HG03097 (cell line): Measurements from ENCODE around the gene CDH3.
"Not testable (repeated sequence)": the region's sequence is repeated elsewhere in the genome, so short reads cannot be mapped to it uniquely, and the experiment has no call there.

Source experiments
- ATAC-seq: cut with Tn5 transposase; IDR thresholded peaks from one replicate; pipeline ENCODE4 v1.9.1; 2021; ENCODE audit not compliant: unreplicated experiment, low FRiP score

The CDH3 gene

DNA sequence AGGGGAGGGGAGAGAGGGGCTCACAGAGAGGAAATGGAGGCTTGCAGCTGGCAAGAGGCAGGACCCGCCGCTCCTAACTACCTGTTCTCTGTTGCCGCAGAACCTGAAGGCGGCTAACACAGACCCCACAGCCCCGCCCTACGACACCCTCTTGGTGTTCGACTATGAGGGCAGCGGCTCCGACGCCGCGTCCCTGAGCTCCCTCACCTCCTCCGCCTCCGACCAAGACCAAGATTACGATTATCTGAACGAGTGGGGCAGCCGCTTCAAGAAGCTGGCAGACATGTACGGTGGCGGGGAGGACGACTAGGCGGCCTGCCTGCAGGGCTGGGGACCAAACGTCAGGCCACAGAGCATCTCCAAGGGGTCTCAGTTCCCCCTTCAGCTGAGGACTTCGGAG is 53.0 kb downstream of the CDH3 start:
- ATAC-seq: no peak

DNA sequence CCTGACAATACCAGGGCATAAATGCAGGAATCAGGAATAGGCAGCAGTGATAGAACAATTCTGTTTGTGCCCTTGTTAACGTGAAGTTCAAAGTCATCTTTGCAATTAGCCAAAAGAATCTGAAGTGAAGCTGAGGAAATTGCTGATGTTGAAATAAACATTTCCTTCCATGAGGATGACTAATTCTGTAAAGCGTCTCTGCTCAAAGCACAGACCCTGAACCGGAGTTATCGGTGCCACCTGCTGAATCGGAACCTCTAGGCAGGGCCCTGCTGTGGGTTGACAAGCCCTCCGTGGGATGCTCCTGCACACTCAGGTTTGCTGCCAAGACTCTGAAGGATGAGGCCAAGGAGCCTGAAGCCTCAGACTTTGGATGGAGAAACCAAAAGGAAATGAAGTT is 55.0 kb downstream of the CDH3 start:
- no peak for ATAC-seq

DNA sequence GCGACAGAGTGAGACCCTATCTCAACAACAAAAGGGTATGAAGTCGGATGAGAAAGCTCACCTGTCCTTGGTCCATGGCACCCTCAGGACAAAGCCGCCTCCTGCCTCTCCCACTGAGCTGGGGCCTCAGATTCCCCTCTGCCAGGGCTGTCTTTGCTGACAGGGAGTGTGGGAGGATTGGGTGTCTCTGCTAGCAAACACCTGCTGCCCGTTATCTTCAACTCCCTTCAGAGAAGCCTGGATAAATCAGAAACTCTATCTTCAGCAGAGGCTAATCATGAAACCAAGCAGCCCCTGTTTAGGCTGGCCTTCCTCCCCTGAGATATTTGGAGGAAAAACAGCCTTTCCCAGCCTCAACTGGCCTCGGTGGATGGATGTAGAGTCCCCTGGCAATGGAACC is 55.7 kb downstream of the CDH3 start:
- ATAC-seq: no peak

DNA sequence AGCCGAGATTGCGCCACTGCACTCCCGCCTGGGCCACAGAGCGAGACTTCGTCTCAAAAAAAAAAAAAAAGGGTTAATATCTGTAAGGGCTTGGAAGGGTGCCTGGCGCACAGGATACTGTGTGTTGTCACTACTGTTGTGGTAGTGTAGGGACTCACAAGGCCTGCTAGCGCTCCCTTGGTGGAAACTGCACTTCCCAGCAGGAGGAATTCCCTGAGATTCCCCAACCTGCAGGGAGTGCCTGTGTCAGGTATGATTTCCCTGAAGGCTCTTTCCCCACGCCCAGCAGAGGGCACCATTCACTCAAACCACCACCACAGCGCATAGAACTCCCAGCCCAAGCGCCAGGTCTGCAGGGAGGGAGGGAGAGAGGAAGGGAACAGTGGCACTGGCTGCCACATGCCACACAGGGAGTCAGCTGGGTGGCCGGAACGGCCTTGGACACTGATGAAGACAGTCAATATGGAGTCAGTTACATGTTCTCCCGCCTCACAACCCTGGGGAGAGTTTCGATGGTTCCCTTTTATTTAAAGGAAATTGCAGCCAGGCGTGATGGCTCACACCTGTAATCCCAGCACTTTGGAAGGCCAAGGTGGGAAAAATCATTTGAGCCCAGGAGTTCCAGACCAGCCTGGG is 59.2 kb downstream of the CDH3 start:
- ATAC-seq: no peak

DNA sequence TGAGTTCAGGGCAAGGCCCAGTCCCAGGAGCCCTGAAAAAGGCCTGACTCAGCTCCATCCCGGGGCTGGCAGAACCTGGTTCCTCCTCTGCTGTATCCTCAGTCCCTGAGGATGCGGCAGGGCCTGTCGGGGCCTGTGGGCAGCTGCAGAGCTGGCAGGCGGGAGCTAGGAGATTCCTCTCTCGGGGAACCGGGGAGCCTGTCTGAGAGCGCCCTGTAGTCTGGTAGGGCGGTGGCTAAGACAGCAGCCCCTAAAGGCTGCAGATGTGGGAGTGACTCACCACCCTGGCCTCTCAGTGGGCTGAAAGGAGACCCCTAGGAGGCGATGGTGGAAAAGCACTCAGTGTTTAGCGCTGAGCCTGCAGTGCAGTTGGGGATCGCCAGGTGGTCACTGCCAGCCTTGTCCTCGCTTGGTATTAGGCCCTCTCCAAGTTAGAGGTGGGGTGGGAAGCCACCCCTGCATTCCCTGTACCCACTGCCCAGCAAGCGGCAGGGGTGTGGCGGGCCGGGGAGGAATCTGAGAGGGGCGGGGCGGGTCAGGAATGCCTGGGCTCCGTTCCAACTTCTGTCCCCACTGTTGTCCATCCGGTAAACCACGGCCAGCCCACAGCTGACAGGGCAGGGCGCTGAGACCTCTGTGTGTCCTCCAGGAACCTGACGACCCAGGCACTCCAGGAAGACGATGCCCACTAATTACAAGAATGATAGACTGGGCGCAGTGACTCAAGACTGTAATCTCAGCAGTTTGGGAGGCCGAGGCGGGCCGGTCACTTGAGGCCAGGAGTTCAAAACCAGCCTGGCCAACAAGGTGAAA is 62.4 kb downstream of the CDH3 start:
- no peak for ATAC-seq

DNA sequence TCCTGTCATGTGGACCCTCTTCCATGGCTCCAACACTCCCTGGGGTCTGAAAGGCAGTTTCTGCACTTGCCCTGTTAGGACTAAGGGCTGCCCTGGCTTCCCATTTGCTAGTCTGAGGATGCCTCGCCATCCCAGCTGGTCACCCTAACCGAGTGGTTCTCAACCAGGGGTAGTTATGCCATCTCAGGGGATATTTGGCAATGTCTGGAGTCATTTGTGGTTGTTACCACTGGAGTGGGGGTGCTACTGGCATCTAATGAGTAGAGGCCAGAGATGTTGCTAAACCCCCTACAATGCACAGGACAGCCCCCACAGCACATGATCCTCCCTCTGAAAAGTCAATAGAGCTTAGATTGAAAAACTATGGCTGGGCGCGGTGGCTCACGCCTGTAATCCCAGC is 65.1 kb downstream of the CDH3 start:
- ATAC-seq: no peak

DNA sequence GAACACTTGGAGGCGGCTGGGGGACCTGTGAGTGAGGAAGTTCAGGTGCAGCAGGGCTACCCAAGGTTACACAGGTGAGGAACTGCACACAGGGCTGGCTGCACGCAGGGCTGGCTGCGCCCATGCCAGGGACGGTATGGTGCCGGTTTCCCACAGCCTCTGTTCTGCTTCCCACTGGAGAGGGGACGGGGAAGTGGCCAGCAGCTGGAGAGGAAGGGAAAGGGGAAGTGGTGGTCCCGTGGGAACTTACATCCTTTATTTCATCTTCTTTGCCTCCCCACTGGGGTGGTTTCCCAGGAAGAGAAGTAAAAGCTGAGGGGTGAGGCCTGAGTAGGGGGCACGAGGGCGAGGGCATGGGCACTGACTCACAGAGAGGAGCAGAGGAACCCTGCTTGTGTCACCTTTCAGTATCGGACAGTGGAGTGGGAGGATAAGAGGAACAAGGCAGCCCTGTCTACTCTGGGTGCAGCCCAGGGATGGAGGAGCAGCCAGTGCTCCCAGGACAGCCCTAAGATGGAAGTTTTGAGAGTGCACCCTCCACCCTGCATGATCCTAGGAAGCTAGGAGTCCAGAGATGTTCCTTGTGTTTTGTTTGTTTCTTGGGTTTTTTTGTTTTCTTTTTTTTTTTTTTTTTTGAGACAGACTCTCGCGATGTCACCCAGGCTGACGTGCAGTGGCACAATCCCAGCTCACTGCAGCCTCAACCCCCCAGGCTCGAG is 66.5 kb downstream of the CDH3 start:
- no peak for ATAC-seq

DNA sequence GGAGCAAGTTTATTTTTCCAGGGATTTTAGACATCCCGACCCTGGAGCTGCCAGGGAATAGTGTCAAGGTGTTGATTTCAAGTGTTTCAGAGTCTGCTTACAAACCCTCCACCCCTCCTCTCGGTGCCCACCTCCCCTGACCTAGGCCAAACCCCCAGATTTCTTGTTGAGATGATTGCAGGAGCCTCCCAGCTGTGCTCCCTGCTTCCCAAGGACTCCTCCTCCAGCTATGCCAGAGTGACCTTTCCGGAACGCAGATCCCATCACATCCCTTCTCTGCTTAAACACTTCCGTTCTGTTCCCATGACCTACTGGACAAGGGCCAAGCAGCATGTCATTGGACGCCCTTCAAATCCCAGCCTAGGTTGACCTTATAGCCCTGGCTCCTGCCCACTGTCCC is 68.3 kb downstream of the CDH3 start:
- ATAC-seq: no peak

DNA sequence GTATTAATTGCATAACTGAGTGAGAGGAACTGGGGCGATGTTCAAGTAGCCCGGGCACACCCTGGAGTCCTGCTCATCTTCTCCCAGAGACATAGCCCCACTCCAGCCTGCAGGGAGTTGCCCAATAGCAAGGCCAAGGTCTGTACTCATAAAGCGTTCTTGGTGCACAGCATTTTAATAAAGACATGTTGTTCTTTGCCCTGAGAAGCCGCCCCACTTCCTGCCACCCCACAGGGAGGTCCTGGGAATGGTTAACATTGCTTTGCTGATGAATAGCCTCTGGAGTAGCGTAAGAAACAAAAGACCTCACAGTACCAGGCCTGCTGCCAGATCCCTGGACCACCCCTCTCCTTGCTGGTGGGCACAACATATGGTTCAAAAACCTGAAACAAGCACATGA is 70.4 kb downstream of the CDH3 start:
- no peak for ATAC-seq

DNA sequence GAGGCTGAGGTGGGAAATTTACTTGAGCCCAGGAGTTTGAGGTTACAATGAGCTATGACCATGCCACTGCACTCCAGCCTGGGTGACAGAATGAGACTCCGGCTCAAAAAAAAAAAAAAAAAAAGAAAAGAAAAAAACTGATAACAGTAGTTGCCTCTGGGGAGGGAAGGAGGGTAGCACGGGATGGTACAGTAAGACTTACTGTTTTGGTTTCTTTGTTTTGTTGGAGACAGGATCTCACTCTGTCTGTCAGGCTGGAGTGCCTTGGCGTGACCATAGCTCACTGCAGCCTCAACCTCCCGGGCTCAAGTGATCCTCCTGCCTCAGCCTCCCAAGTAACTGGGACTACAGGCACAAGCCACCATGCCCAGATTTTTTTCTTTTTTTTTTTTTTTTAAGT is 71.4 kb downstream of the CDH3 start:
- ATAC-seq: not testable (repeated sequence)

DNA sequence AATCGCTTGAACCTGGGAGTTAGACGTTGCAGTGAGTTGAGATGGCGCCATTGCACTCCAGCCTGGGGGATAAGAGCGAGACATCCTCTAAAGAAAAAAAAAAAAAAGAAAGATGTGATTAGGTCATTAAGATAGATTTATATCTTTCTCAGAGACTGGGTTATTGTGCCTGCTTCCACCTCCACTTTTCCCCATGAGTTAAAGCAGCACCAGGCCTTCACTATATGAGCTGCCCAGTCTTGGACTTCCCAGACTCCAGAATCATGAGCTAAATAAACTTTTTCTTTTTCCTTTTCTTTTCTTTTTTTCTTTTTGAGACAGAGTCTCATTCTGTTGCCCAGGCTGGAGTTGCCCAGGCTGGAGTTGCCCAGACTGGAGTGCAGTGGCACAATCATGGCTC is 72.6 kb downstream of the CDH3 start:
- ATAC-seq: no peak

DNA sequence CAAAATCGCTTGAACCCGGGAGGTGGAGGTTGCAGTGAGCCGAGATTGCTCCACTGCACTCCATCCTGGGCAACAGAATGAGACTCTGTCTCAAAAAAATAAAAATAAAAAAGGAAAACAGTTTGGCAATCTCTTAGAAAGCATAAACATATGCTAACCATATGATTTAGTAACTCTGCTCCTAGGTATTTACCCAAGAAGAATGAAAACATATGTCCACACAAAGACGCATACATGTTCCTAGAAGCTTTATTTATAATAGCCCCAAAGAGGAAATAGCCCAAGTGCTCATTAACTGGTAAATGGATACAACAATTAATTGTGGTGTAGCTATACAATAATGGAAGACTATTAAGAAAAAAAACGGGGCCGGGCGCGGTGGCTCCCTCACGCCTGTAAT is 73.5 kb downstream of the CDH3 start:
- ATAC-seq: no peak

DNA sequence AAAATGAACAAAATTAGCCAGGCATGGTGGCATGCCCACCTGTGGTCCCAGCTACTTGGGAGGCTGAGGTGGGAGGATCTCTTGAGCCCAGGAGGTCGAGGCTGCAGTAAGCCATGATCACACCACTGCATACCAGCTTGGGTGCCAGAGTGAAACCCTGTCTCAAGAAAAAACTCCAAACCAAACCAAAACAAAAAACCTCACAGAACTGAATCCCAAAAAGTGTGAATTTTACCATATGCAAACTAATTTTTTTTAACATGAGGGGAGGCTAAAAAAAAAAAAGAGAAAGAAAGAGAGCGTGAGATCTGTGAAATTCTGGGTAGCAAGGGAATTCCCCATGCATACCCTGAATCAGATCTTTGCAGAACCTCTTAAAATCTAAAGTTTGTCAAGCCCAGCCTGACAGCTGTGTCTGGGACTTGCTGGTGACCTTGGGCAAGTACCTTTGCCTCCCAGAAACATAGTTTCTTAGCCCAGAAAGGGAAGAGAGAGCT is 74.9 kb downstream of the CDH3 start:
- no peak for ATAC-seq

DNA sequence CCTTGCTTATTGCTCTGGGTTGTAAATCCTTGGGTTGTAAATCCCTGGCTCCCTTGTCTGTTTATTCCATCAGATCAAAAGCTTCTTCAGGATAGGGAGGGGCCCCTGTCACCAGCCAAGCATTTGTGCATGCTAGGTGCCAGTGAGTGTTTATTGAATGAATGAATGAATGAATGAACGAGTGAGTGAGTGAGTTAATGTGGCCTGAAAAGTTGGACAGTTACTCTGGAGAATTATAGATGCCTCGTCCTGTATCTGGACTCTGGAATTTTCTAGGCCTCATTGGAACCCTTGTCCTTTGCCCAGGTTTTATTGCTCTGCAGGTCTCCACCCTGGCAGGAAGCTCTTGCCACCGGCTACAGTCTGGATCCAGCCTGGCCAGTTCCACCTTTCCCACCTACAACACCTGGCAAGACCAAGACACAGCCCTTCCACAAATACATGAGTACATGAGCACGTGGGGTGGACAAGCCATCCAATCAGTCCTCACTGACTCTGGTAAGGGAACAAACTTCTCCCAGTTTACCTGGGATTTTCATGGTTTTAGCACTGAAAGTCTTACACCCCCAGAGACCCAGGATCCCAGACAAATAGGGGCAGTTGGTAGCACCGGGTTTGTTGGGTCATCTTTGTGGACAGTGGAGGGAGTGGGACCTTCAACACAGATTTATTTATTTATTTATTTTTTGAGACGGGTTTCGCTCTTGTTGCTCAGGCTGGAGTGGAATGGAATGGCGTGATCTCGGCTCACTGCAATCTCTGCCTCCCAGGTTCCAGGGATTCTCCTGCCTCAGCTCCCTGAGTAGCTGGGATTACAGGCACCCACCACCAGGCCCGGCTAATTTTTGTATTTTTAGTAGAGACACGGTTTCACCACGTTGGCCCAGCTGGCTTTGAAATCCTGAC is 77.3 kb downstream of the CDH3 start:
- ATAC-seq: no peak

DNA sequence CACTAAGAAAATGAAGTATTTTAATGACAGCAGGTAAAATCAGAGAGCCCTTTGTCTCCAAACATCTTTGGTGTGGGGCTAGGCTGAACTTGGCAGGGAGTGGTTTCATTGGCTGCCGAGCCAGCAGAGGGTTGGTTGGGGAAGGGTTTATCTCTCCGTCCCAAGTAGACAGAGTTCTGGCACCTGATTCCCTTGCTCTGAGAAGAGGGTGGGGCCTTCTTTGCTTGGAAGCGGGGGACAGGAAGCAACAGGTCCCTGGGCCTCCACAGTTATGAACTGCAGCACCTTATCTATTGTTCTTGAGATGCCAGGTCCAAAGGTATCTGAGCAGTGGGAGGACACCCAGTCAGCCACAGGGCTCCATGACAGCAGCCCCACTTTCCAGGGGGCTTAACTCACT is 79.7 kb downstream of the CDH3 start:
- no peak for ATAC-seq

DNA sequence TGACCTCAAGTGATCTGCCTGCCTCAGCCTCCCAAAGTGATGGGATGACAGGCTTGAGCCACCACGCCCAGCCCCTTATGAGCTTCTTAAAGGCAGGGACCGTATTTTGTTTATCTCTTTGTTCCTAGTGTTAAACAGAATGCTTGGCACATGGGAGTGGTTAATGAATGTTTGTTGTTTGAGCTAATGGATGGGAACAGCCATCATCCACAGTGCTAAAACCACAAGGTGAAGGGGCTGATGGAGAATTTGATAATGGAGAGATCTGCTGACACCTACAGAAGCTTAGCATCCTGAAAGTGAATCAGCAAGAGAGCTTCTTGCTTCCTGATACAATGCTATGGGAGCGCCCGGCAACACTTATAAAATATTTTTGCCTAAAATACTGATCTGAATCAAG is 83.4 kb downstream of the CDH3 start:
- no peak for ATAC-seq

DNA sequence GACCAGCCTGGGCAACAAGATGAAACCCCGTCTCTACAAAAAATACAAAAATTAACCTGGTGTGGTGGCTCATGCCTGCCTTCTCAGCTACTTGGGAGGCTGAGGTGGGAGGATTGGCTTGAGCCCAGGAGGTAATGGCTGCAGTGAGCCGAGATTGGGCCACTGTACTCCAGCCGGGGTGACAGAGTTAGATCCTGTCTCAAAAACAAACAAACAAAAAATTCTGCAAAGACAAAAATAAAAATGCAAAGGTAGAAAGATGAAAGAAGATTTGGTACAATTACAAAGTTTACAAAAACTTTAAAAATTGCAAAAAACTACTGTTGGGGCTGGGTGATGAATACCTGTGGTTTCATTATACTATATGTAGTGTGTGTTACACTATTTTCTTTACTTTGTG is 86.5 kb downstream of the CDH3 start:
- no peak for ATAC-seq

DNA sequence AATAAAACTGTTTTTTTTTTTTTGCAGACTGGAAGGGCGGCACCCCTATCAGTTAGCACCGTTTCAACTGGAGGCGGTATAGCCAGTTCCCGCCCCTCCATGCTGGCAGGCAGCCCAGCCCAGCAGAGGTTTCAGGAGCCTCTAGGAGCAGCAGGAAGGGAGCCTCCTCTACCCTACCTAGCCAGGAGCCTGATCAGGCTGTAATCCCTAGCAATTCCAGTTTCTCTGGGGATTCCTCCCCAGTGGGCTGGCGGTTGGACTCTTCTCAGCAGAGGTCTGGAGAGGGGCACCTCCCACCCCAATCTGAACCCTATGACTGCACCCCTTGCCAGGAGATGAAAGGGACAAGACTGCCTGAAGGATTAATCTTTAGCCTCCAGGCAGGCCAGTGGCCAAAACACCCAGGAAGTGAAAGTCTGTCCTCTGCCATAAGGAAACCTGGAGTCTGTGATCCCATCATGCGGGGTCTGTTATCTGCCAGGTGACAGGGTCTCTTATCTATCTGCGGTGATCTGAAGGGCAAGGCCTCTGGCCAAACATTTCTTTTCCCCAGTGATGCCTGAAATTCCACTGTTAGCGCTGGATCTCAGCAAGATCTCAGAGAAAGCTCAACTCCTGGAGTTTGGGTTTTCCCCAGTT is 87.1 kb downstream of the CDH3 start:
- no peak for ATAC-seq

DNA sequence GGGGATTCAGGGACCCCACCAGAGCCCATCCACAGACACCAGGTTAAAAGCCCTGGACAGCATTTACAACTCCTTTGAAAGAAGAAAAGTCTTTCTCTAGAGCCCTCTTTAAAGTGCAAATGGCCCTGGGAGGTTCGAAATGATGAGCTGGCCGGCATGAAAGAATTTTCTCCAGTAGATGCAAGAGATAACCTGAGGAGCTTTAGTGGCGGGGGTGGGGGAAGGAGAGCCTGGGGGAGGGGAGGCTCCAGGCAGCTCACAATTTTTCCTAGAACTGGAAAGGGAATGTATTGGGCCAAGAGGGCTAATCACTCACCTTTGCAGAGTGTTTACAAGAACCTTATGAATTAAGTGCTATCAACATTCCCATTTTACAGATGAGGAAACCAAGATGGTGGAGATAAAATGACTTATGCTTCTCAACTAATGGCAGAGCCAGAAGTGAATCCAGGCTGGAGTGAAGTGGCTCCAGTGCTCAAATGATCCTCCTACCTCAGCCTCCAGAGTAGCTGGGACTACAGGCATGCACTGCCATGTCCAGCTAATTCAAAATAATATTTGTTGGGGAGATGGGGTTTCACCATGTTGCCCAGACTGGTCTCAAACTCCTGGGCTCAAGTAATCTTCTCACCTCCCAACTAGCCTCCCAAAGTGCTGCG is 87.8 kb downstream of the CDH3 start:
- no peak for ATAC-seq

DNA sequence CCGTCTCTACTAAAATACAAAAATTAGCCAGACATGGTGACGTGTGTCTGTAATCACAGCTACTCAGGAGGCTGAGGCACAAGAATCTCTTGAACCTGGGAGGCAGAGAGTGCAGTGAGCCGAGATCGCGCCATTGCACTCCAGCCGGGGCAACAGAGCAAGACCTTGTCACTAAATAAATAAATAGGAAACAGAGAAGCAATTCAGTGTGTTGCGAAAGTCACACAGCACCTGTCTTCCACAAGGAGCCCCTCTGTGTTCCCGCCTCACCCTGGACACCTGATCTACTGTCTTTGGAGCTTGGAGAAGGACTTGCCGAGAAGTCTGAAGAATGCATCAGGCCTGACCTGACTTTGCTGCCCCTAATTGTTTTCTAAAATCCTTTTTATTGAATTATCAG is 88.5 kb downstream of the CDH3 start:
- ATAC-seq: no peak
